Epithelial cell of alveolus of lung (primary cell): ENCODE measurements around the gene RINL. TPM values are rescaled to one million over a fixed set of nuclear protein-coding genes. Genes with fewer than 3 reads are reported as not detected.

Experiments
- total RNA-seq: library from RNA; depleted of rRNA; stranded (reverse); fragments of >200 nt; gene quantifications from 2 replicates; pipeline ENCODE4 v1.2.1, GENCODE V29; 2015

The RINL gene
- 4.5 and 5.8 TPM in 2 replicates for total RNA-seq

GRCh38 chr19:38877781-38878574 is at the start of gene RINL:
Gene RINL (minus strand): TSS chr19:38878275. CDS start chr19:38876742, 1,533 bp downstream.

GRCh38 chr19:38899447-38900201 is 21.5 kb upstream of the RINL start, which contains the start of the genes NFKBIB and SIRT2:
Gene NFKBIB (plus strand): TSS chr19:38899969. CDS start chr19:38900033, 64 bp downstream.
Gene SIRT2 (minus strand): TSS chr19:38899618. CDS start chr19:38899521, 97 bp downstream.

GRCh38 chr19:38849860-38850435 is 28.1 kb downstream of the RINL start, which contains the start of gene HNRNPL:
Gene HNRNPL (minus strand): TSS chr19:38849986. CDS start chr19:38849966, 20 bp downstream.

Other genes starting within 250 kb of the RINL start
- gene ACTN4, start 230.6 kb downstream of the RINL start, total RNA-seq: 210 and 351 TPM in 2 replicates
- gene CAPN12, start 133.8 kb downstream of the RINL start, total RNA-seq: 0.13 and 0.16 TPM in 2 replicates
- not detected in 2 replicates for gene LGALS7, start 104.8 kb downstream of the RINL start, total RNA-seq
- gene LGALS7B, start 89.1 kb downstream of the RINL start, total RNA-seq: not detected in 2 replicates
- not detected in 2 replicates for gene LGALS4, start 65.3 kb downstream of the RINL start, total RNA-seq
- gene ECH1, start 46.5 kb downstream of the RINL start, total RNA-seq: 66.3 and 91.7 TPM in 2 replicates
- 221 and 279 TPM in 2 replicates for gene HNRNPL, start 28.3 kb downstream of the RINL start, total RNA-seq
- gene SIRT2, start 21.3 kb upstream of the RINL start, total RNA-seq: 43.0 and 53.8 TPM in 2 replicates
- 16.2 and 20.2 TPM in 2 replicates for gene NFKBIB, start 21.7 kb upstream of the RINL start, total RNA-seq
- 0.16 TPM in 1 of 2 replicates, not detected in the other for gene CCER2, start 33.9 kb upstream of the RINL start, total RNA-seq
- gene SARS2, start 52.5 kb upstream of the RINL start, total RNA-seq: 27.8 and 32.5 TPM in 2 replicates
- gene MRPS12, start 52.7 kb upstream of the RINL start, total RNA-seq: 32.4 and 61.2 TPM in 2 replicates
- 24.3 and 39.8 TPM in 2 replicates for gene FBXO17, start 97.5 kb upstream of the RINL start, total RNA-seq
- 2.1 and 3.4 TPM in 2 replicates for gene FBXO27, start 154.3 kb upstream of the RINL start, total RNA-seq
- gene ACP7, start 206.1 kb upstream of the RINL start, total RNA-seq: 0.26 TPM in 1 of 2 replicates, not detected in the other
- 12.0 and 13.6 TPM in 2 replicates for gene PAK4, start 247.5 kb upstream of the RINL start, total RNA-seq